ENCODE results near the gene CAMSAP2.

GRCh38 chr1:200771625-200772555 is 33.2 kb downstream of the CAMSAP2 start:
- TF ChIP-seq CTCF (IDR thresholded peaks at IDR 0.05; ENCODE audit: low read length) (no peak), EZH2 (optimal IDR thresholded peaks at IDR 0.05; ENCODE audit: low read depth, low read length) (no peak)
